IMR-90 (cell line): Measurements from ENCODE around the gene RAC3. TPM values are rescaled to one million over a fixed set of nuclear protein-coding genes. Genes with fewer than 3 reads are reported as not detected.
A peak's percentile ranks its signal among the peaks of the same experiment; 100 is the strongest.

Experiments
- ATAC-seq: fragments of 200-7000 bp; cut with Tn5 transposase; 2 replicates; pipeline ENCODE4 v1.9.1; 2020; ENCODE audit warnings: low read depth, mild to moderate bottlenecking, moderate library complexity
- BruUV-seq: library from RNA; stranded (reverse); fragments of 400-500 nt; replicated peaks from 2 replicates; lab custom pipeline; 2021; lab: Mats Ljungman, UMichigan
- CTCF ChIA-PET: fragments of 300-600 bp; formaldehyde crosslinking; extraction: SDS; loops from one replicate; lab custom pipeline; 2021; ENCODE audit warnings: antibody characterized with exemption; lab: Yijun Ruan, JAX
- POLR2A ChIA-PET: fragments of 300-600 bp; sonication (Branson Sonifier 250); formaldehyde crosslinking; loops from one replicate; lab custom pipeline; 2022; ENCODE audit warnings: antibody characterized with exemption; ENCODE audit not compliant: unreplicated experiment; lab: Charles Lee
- DNase-seq: peaks from one replicate; pipeline ENCODE4 v3.0.0; 2013
- H2AFZ ChIP-seq: replicated peaks from 2 replicates; pipeline ENCODE3; 2013; ENCODE audit warnings: low read length, mild to moderate bottlenecking; ENCODE audit not compliant: poor library complexity
- H2AK5ac ChIP-seq: 2 replicates; pipeline ENCODE4 v1.6.1; 2013; ENCODE audit warnings: low read depth, low read length, inconsistent platforms
- H2AK9ac ChIP-seq: replicated peaks from 2 replicates; pipeline ENCODE3; 2013; ENCODE audit warnings: mild to moderate bottlenecking, low read depth, low read length, moderate library complexity; ENCODE audit not compliant: poor library complexity
- H2BK120ac ChIP-seq: 2 replicates; pipeline ENCODE4 v1.6.1; 2013; ENCODE audit warnings: low read depth, low read length, inconsistent platforms
- H2BK15ac ChIP-seq: 3 replicates; pipeline ENCODE4 v1.6.1; 2013; ENCODE audit warnings: low read depth, low read length, inconsistent platforms
- H2BK20ac ChIP-seq: 2 replicates; pipeline ENCODE4 v1.6.1; 2013; ENCODE audit warnings: low read depth, mild to moderate bottlenecking, inconsistent platforms, low read length, moderate library complexity
- H2BK5ac ChIP-seq: 2 replicates; pipeline ENCODE4 v1.6.1; 2013; ENCODE audit warnings: mild to moderate bottlenecking, low read depth, low read length, inconsistent platforms; ENCODE audit not compliant: poor library complexity, severe bottlenecking
- H3K14ac ChIP-seq: replicated peaks from 2 replicates; pipeline ENCODE4 v1.6.1; 2013; ENCODE audit warnings: low read depth, low read length, inconsistent platforms
- H3K18ac ChIP-seq: 2 replicates; pipeline ENCODE4 v1.6.1; 2013; ENCODE audit warnings: low read depth, low read length, control low read depth
- H3K23ac ChIP-seq: 2 replicates; pipeline ENCODE4 v1.6.1; 2013; ENCODE audit warnings: low read depth, low read length, inconsistent platforms
- H3K27ac ChIP-seq: 2 replicates; pipeline ENCODE4 v1.5.1; 2013; ENCODE audit warnings: mild to moderate bottlenecking, control low read depth, low read length; ENCODE audit not compliant: insufficient read depth
- H3K27me3 ChIP-seq: 2 replicates; pipeline ENCODE4 v1.6.1; 2013; ENCODE audit warnings: low read length; ENCODE audit not compliant: control insufficient read depth, insufficient read depth
- H3K36me3 ChIP-seq: 2 replicates; pipeline ENCODE4 v1.6.1; 2013; ENCODE audit warnings: low read length, mixed read lengths; ENCODE audit not compliant: control insufficient read depth, insufficient read depth
- H3K4ac ChIP-seq: 2 replicates; pipeline ENCODE4 v1.6.1; 2013; ENCODE audit warnings: low read depth, low read length, inconsistent platforms
- H3K4me1 ChIP-seq: 2 replicates; pipeline ENCODE4 v1.6.1; 2013; ENCODE audit warnings: low read length, mixed read lengths; ENCODE audit not compliant: control insufficient read depth, insufficient read depth
- H3K4me2 ChIP-seq: 2 replicates; pipeline ENCODE4 v1.6.1; 2013; ENCODE audit warnings: low read depth, mild to moderate bottlenecking, control low read depth, low read length, moderate library complexity
- H3K4me3 ChIP-seq: 2 replicates; pipeline ENCODE4 v1.5.1; 2013; ENCODE audit warnings: low read depth, mild to moderate bottlenecking, control low read depth, low read length, moderate library complexity; ENCODE audit not compliant: insufficient read depth
- H3K56ac ChIP-seq: 2 replicates; pipeline ENCODE4 v1.6.1; 2013; ENCODE audit warnings: low read length, inconsistent platforms; ENCODE audit not compliant: insufficient read depth; ENCODE audit errors: extremely low read depth
- H3K79me1 ChIP-seq, 2 experiments: 2 replicates each; pipeline ENCODE4 v1.6.1; 2013; ENCODE audit warnings: low read length in 2 of 2, inconsistent platforms in 1 of 2, low read depth in 1 of 2
- H3K9ac ChIP-seq: 2 replicates; pipeline ENCODE4 v1.6.1; 2013; ENCODE audit warnings: low read depth, low read length, control low read depth
- H3K9me1 ChIP-seq: 2 replicates; pipeline ENCODE4 v1.6.1; 2013; ENCODE audit warnings: low read length, inconsistent platforms; ENCODE audit not compliant: insufficient read depth
- H3K9me3 ChIP-seq: 2 replicates; pipeline ENCODE4 v1.6.1; 2013; ENCODE audit warnings: low read length; ENCODE audit not compliant: control insufficient read depth, insufficient read depth
- H4K20me1 ChIP-seq: 2 replicates; pipeline ENCODE4 v1.6.1; 2013; ENCODE audit warnings: low read length, inconsistent platforms; ENCODE audit not compliant: insufficient read depth
- H4K5ac ChIP-seq: 2 replicates; pipeline ENCODE4 v1.6.1; 2013; ENCODE audit warnings: mild to moderate bottlenecking, low read depth, low read length, control low read depth
- H4K8ac ChIP-seq, 2 experiments: 2 replicates each; pipeline ENCODE4 v1.6.1; 2013; ENCODE audit warnings: low read depth in 2 of 2, low read length in 2 of 2, control low read depth in 1 of 2, inconsistent platforms in 1 of 2
- H4K91ac ChIP-seq: 2 replicates; pipeline ENCODE4 v1.6.1; 2013; ENCODE audit warnings: low read depth, low read length, inconsistent platforms; ENCODE audit not compliant: insufficient read depth
- BHLHE40 ChIP-seq: fragments of 150-350 bp; IDR thresholded peaks from 2 replicates; pipeline ENCODE4 v1.6.1; 2016; ENCODE audit warnings: mild to moderate bottlenecking, low read depth, low read length
- CEBPB ChIP-seq: IDR thresholded peaks from 2 replicates; pipeline ENCODE4 v1.6.1; 2012; ENCODE audit warnings: low read depth, low read length, improper control_type of control experiment
- CTCF ChIP-seq: conservative IDR thresholded peaks from 2 replicates; pipeline ENCODE4 v1.5.1; 2012; ENCODE audit warnings: mild to moderate bottlenecking, low read depth, low read length, improper control_type of control experiment
- ELK1 ChIP-seq: fragments of 150-350 bp; IDR thresholded peaks from 2 replicates; pipeline ENCODE4 v1.6.1; 2016; ENCODE audit warnings: low read depth, mild to moderate bottlenecking, low read length, moderate library complexity, borderline replicate concordance
- FOS ChIP-seq: fragments of 150-350 bp; IDR thresholded peaks from 2 replicates; pipeline ENCODE4 v1.6.1; 2016; ENCODE audit warnings: low read depth, low read length
- MAFK ChIP-seq: IDR thresholded peaks from 2 replicates; pipeline ENCODE4 v1.6.1; 2012; ENCODE audit warnings: low read depth, low read length, improper control_type of control experiment
- MAZ ChIP-seq: IDR thresholded peaks from 2 replicates; pipeline ENCODE4 v1.6.1; 2012; ENCODE audit warnings: low read depth, mild to moderate bottlenecking, low read length, improper control_type of control experiment, moderate library complexity, borderline replicate concordance
- MXI1 ChIP-seq: IDR thresholded peaks from 2 replicates; pipeline ENCODE4 v1.6.1; 2012; ENCODE audit warnings: low read depth, mild to moderate bottlenecking, low read length, moderate library complexity, borderline replicate concordance
- NFE2L2 ChIP-seq: fragments of 150-350 bp; IDR thresholded peaks from 2 replicates; pipeline ENCODE4 v1.6.1; 2016; ENCODE audit warnings: low read depth, mild to moderate bottlenecking, low read length
- POLR2A ChIP-seq: IDR thresholded peaks from 2 replicates; pipeline ENCODE4 v1.6.1; 2012; ENCODE audit warnings: mild to moderate bottlenecking, low read depth, low read length
- RAD21 ChIP-seq: IDR thresholded peaks from 2 replicates; pipeline ENCODE4 v1.6.1; 2012; ENCODE audit warnings: low read length, improper control_type of control experiment
- RCOR1 ChIP-seq: IDR thresholded peaks from 2 replicates; pipeline ENCODE4 v1.6.1; 2012; ENCODE audit warnings: mild to moderate bottlenecking, low read length, improper control_type of control experiment; ENCODE audit not compliant: insufficient replicate concordance
- RFX5 ChIP-seq: IDR thresholded peaks from 2 replicates; pipeline ENCODE4 v1.8.0; 2012; ENCODE audit warnings: low read depth, mild to moderate bottlenecking, low read length, moderate library complexity
- SMC3 ChIP-seq: fragments of 150-350 bp; IDR thresholded peaks from 2 replicates; pipeline ENCODE4 v1.6.1; 2016; ENCODE audit warnings: low read depth, mild to moderate bottlenecking, antibody characterized with exemption, low read length, moderate library complexity
- USF2 ChIP-seq: fragments of 150-350 bp; IDR thresholded peaks from 2 replicates; pipeline ENCODE4 v1.6.1; 2017; ENCODE audit warnings: mild to moderate bottlenecking, antibody characterized with exemption, low read length, low read depth
- WGBS, 2 experiments: methylation state at CpG; one replicate each; pipeline versions ENCODE4 v1.1.5 to v1.1.7; 2013; ENCODE audit warnings: missing lambda C conversion rate in 2 of 2; ENCODE audit not compliant: insufficient read length in 1 of 2; ENCODE audit errors: extremely low coverage in 2 of 2; 5-methylcytosine and 5-hydroxymethylcytosine counted together
- dilution Hi-C: fragments of 300-500 bp; cut with HindIII; formaldehyde crosslinking; loops from one replicate; pipeline ENCODE4 v1.14.3; 2018; ENCODE audit warnings: low sequenced_read_pairs; ENCODE audit not compliant: unreplicated experiment
- in situ Hi-C: fragments of 300-500 bp; cut with MboI; formaldehyde crosslinking; loops from 3 replicates; pipeline ENCODE4 v1.14.3; 2019; ENCODE audit warnings: low sequenced_read_pairs, inconsistent platforms, mixed read lengths
- intact Hi-C: fragments of 100-400 bp; cut with micrococcal nuclease; formaldehyde crosslinking; loops from 2 replicates; pipeline ENCODE4 v1.10.0; 2022
- polyA plus RNA-seq, 3 experiments: library from polyadenylated mRNA; depleted of rRNA; stranded (reverse); fragments of >200 nt; gene quantifications; 2 replicates each; pipeline ENCODE4 v1.2.3, GENCODE V29; 2012; ENCODE audit warnings: low replicate concordance in 1 of 3
- total RNA-seq: library from RNA; depleted of rRNA; stranded (reverse); fragments of >200 nt; gene quantifications from 2 replicates; pipeline ENCODE4 v1.2.3, GENCODE V29; 2012

Gene RAC3
- total and polyA plus RNA-seq, 2 of the 4 experiments (the other 2 are of a cell fraction): 5.7 to 23.4 TPM

GRCh38 chr17:82022981-82023446 is 8.5 kb upstream of the RAC3 start, which contains the start of gene LRRC45:
Gene LRRC45, plus strand, starts transcription at chr17:82023305. Its CDS starts 339 bp downstream, at chr17:82023644.
- 0% methylated on average over 27 of the region's 42 CpGs; no CpG with 5 or more reads in 1 of the 2 experiments for WGBS, 2 experiments
- dilution Hi-C loops: no loop called here
- TF ChIP-seq RCOR1 (no peak), MAFK (no peak), MXI1 (0 out of 2 replicates have a peak, but pooled peaks have one; percentile 29), RAD21 (no peak), USF2 (peak; percentile 39), POLR2A (no peak), BHLHE40 (no peak), CEBPB (no peak), NFE2L2 (no peak), SMC3 (no peak), RFX5 (no peak), FOS (peak; percentile 30; the same call in 1 of the 2 replicates), CTCF (no peak), MAZ (peak; percentile 92; the same call in 1 of the 2 replicates), ELK1 (no peak)

More at GRCh38 chr17:82022981-82023446, 8.5 kb upstream of the RAC3 start, which contains the start of gene LRRC45:
- H3K4ac ChIP-seq: peak within 1 kb of the TSS; percentile 64
- H3K4me3 ChIP-seq: peak within 1 kb of the TSS; percentile 92
- H2BK15ac ChIP-seq: no peak within 1 kb of the TSS
- no peaks in the 10 kb centered on the region for H3K9me3 ChIP-seq
- H3K56ac ChIP-seq: peak within 1 kb of the TSS; percentile 59; the same call in 1 of the 2 replicates
- no peak within 1 kb of the TSS for H3K18ac ChIP-seq
- DNase-seq: peak; percentile 99
- peak within 1 kb of the TSS; percentile 90 for H2AK9ac ChIP-seq
- no peak within 1 kb of the TSS for H4K5ac ChIP-seq
- H3K36me3 ChIP-seq: peaks cover 5% of the 10 kb centered on the region; the same call in 1 of the 2 replicates
- no peak within 1 kb of the TSS; the same call in 1 of the 2 replicates for H2BK120ac ChIP-seq
- no TSS peak for BruUV-seq
- peak within 1 kb of the TSS; percentile 67 to 78; a peak in 2 of 4 replicates for H4K8ac ChIP-seq
- no peaks in the 10 kb centered on the region for H3K9me1 ChIP-seq
- H2AFZ ChIP-seq: peak within 1 kb of the TSS; percentile 98
- peak within 1 kb of the TSS; percentile 70 for H3K23ac ChIP-seq
- CTCF ChIA-PET: interaction anchor here (1.0 to 1.3 kb wide), 2 partner anchors 15 to 64 kb away, joined by 3 to 11 read pairs; partner anchors contain the start of gene DCXR
- H2BK5ac ChIP-seq: no peak within 1 kb of the TSS
- peak within 1 kb of the TSS; percentile 51; the same call in 1 of the 2 replicates for H3K27ac ChIP-seq
- peak within 1 kb of the TSS; percentile 1; the same call in 1 of the 2 replicates for H4K91ac ChIP-seq
- intact Hi-C loops (loop anchor here (2.0 kb wide), 1 partner anchor 150 kb away; no protein-coding TSS in a partner anchor), in situ Hi-C loops (no loop called here)
- H3K27me3 ChIP-seq: no peaks in the 10 kb centered on the region
- H2BK20ac ChIP-seq: no peak within 1 kb of the TSS
- peak within 1 kb of the TSS; percentile 99 for H3K4me2 ChIP-seq
- H3K14ac ChIP-seq: peak within 1 kb of the TSS; percentile 23; the same call in 1 of the 2 replicates
- H3K4me1 ChIP-seq: peaks cover 13% of the 10 kb centered on the region
- peak within 1 kb of the TSS; percentile 70 for H2AK5ac ChIP-seq
- peak within 1 kb of the TSS; percentile 81 for H3K9ac ChIP-seq
- POLR2A ChIA-PET: no interaction called here
- peaks cover 24% of the 10 kb centered on the region for H4K20me1 ChIP-seq
- peaks cover 12 to 46% of the 10 kb centered on the region in 2 experiments for H3K79me1 ChIP-seq
- ATAC-seq: peak; percentile 95
